HG02938 (cell line): ENCODE measurements around the gene BTBD2.

ENCODE experiments used
- ATAC-seq: cut with Tn5 transposase; IDR thresholded peaks from one replicate; pipeline ENCODE4 v1.9.1; 2021; ENCODE audit warnings: mild to moderate bottlenecking, moderate library complexity; ENCODE audit not compliant: unreplicated experiment

The BTBD2 gene

DNA sequence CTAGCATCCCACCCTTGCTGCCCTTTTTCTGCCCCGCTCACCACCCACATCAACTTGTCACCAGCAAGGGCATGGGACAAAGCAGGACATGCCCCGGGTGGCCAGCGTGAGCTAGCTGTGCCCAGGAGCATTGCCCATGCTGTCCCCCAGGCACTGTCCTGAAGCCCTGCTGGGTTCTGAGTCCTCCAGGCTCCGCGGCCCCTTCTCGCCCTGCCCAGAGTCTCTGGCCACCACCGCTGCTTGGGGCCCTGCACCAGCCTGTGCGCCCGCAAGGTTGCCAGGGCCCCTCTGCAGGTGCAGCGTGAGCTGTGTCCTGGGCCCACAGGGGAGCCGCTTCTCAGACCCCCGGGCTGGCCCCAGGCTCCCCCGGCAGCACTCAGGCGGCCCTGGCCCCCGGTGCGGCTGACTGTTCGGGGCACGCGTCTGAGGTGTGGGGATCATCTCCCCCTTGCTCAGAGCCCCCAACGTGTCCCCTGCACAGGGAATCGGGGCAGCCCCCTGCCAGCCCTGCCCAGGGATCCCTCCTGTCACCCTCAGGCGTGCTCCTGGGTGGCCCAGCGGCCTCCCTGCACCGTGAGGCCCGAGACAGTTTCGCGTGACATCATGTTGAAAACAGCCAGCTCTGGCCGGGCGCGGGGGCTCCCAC, 70.5 kb downstream of the BTBD2 start:
- no peak for ATAC-seq

DNA sequence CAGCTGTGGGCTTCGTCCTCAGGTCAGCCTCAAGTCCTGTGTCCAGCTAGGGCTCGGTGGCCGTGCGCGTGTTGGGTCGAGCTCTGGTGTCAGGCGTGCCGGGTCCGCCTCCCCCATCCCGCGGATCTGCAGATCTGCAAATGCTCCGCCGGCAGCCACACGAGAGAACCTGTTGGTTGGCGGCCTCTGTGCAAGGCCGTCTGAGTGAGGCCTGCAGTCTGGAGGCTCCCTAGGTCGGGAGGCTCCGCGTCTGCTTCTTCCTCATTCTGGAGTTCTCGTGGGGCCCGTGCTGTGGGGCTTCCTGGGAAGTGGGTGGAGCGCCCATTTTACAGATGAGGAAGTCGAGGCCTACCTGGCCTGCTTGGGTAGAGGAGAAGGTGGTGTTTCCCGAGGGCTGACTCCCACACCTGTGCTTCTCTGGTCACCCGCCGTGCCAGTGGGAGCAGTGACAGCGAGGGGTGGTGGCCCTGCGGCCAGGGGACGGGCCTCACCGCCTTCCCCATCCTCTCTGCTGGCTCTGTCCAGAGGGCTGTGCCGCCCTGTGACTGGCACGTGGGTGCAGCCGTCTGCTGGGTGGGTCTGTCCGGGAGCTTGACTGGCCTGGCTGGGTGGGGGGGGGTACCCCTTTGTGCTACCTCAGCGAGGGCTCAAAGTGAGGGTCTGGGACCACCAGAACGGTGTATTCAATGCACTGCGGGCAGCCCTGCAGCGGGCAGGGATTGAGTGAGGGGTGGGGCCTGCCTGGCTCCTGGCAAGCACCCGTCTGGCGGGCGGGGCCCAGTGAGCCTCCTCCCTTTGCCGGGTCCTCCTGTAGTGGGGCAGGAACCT, 71.2 kb downstream of the BTBD2 start:
- no peak for ATAC-seq

DNA sequence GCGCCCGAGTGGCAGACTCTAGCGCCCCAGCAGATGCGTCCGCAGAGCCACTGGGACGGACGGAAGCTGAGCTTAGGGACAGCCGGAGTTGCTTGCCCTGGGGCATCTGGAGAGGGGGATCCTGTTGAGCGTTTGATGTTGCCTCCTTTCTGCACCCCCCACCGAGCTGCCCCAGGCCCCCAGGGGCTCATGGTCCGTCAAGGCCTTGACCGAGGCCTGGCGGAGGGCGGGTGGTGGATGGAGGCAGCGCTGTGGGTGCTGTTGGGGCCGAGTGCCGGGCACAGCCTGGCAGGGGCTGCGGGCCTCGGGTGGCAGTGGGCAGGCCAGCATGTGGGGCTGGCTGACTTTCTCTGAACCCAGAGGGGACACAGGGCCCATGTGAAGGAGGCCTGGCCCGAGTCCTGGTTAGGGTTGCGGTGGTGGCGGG, 71.8 kb downstream of the BTBD2 start:
- no peak for ATAC-seq

DNA sequence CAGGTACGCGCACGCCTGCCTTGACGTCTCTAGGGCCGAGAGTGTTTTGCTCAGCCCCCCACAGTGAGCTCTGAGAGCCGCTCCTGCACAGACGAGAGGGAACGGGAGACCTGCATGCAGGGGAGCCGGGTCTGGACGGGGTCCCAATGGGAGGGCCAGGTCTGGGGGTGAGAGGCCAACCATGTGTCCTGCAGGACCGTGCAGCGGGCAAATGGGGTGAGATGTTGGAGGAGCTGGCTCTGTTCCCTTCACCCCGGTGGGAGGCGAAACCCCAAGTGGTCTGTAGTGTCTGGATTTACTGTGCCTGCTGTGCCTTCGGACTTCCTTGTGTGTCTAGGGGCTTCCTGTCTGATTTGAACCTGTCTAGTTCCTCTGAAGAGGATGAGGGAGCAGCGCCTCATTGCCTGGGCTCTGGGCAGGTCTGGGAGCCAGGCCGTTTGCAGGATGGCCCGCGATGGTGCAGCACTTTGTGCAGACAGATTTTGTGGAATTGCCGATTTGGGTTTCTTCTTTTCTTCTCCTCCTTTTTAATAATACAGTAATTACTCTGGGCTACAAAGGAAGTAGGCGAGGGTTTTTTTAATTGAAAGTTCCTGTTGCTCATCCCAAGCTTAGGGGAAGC, 72.5 kb downstream of the BTBD2 start:
- no peak for ATAC-seq

DNA sequence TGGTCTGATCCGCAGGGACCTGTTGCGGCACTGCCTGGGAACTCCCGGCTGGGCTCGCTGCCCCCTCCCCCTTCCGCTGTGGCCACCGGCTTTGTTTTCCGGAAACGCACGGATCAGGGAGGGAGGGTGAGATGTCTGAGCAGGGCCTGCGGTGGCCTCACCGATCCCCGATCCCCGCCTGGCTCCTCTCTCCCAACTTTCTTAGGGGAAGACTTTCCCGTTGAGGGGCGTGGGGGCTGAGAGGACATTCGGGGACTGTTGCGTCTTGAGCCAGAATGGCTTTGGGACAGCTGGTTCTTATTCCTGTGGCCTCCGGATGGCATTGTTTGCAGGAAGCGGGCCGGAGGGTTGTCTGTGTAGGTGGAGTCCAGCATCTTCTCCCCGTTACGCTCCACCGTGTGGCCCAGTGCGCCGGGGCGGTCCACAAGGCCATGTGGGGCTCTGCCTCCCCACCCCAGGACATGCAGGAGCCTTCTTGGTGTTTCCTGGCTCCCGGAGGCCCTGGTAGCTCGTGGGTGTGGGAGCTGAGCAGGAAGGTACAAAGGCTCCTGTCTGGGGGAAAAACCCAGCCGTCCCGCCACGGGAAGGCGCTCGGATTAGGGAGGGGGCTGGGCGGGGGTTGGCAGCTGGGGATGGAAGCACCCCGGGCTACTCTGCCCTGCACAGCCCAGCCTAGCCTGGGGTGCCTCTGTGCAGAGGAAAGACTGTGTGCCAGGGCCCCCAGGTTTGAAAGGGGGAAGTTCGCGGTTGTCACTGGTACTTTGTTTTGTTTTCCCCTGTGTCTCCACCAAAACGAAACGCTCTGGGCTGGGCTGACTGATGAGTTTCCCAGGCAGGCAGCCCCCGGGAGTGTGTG, 73.2 kb downstream of the BTBD2 start:
- ATAC-seq: no peak

DNA sequence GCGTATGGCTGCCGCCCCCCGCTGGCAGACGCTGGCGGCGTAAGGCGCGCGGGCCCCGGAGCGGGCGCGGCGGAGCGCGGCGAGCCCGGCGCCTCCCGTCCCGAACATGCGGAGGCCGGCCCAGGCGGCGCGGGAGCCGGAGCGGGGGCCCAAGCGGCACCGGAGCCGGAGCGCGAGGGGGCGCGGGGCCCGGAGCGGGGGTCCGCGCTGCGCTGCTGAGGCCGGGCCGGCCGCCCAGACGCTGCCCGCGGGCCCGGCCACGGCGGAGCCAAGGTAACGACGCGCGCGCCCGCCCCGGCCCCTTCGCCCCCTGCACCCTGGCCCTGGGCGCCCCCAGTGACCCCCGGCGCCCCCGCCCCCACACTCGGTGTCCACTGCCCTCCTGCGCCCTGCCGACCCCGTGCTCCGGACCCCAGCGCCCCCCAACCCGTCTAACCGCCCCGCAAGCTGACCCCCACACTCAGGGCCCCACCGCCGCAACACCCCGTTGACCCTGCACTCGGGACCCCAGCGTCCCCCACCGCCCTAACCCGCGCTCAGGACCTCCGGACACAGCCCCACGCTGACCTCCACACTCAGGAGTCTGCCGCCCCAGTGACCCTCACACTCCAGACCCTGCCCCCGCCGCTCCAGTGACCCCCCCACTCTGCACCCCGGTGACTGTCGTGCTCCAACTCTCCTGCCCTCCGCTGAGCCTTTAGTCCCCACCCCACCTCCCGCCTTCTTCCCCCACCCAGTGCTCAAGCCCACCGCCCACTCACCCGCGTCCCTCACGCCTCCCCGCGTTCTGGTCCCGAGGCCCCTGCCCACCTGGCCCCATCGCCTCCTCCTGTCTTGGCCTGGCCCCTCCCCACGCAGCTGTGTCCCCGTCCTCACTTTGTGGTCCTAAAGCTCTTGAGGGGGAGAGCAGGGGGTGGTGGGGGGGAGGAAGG, 74.1 kb downstream of the BTBD2 start, which contains the start of gene CSNK1G2:
Gene CSNK1G2, plus strand, starts transcription at position 27 of the 932 bp plus-strand sequence. CDS start 28,601 bp downstream, outside the sequence.
- no peak for ATAC-seq

DNA sequence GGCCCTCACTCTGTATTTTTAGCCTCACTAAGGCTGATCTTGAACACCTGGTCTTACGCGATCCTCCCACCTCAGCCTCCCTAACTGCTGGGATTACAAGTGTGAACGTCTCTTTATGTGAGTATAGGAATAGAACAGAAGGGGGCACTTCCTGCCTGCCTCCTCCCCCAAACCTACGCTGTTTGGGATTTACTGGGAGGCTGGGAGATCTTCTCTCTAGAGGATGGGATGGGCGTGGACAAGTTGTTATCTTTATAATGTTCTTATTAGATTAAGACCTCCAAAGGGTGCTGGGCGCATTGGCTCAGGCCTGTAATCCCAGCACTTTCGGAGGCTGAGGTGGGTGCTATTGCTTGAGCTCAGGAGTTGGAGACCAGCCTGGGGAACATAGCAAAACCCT, 77.4 kb downstream of the BTBD2 start:
- ATAC-seq: no peak

DNA sequence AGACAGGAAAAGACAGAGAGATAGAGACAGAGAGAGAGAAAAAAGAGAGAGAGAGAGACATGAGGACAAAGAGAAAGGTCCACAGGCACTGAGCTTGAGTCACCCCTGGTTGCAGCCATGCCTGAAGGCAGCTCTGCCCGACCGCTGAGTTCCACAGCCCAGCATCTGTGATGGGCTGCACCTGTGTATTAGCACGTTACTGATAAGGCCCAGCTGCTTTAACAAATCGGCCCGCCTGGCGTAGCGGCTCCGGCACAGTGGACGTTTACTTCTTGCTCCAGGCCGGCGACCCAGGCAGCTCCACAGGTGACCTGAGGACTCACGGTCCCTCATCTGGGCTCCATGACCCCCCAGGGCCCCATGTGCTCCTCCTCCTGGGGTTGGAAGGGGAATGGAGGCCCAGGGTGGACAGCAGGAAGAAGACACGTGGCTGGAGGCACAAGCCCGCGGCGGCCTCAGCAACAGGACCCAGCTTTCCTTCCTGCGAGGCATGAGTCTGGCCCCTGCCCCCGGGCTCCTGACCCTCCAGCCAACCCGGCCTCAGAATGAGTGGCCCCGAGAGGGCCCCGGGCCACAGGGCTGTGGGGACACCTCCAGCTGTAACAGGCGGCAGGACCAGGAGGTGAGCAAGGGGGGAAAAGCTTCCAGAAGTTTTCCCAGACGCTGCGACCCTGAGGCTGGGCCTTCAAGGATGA, 78.5 kb downstream of the BTBD2 start:
- ATAC-seq: no peak

DNA sequence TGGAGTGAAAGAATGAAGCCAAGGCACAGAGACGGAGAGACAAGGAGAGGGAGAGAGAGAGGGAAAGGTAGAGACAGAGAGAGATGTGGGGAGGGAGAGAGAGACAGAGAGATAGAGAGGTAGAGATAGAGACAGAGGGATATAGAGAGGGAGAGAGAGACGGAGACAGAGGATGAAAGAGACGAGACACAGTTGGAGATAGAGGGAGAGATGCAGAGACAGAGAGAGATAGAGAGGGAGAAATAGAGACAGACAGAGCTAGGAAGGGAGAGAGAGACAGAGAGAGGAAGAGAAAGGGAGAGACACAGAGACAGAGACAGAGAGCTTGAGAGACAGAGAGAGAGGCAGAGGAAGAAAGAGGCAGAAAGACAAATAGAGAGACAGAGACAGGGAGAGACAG, 79.1 kb downstream of the BTBD2 start:
- ATAC-seq: no peak

DNA sequence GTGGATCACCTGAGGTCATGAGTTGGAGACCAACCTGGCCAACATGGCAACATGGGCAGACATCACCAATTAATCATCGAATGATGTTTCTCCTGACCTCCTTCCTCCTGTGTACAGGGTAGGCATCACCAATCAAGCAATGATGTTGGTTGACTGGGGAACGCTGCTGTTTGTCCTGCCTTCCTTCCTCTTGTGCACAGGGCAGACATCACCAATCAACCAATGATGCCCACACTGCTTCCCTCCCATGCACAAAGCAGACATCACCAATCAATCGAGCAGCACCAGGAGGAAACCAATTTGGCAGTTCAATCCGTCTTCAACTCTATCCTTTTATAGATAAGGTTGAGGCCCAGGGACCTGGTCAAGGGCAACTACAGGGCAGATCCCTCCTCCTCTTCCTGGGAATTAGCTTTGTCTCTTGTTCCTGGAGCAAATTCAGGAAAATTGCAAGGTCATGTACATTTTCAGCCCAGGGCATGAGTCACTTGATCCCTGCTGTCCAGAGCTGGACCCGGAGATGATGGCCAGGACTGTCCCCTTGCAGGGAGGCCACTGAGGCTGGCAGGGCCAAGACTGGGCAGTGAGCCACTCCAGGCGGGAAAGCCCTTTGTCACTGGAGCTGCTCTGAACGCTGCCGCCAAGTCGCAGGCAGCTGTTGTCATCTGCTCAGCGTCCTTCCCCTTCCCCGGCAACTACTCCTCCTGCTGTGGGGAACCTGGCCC, 79.9 kb downstream of the BTBD2 start:
- no peak for ATAC-seq
